ENCODE measurements around the gene F13B. TPM values are rescaled to one million over a fixed set of nuclear protein-coding genes. Genes with fewer than 3 reads are reported as not detected.
"Not testable (repeated sequence)": the region's sequence is repeated elsewhere in the genome, so short reads cannot be mapped to it uniquely, and the experiment has no call there.

Gene F13B
- total and polyA plus RNA-seq, 4 donors: not detected

- H3K27me3 ChIP-seq (ENCODE audit: control insufficient read depth in 1 of 2, insufficient read depth in 2 of 2, low read length in 1 of 2); H3K27ac ChIP-seq (ENCODE audit: low read depth in 1 of 2, low read length in 2 of 2); H3K4me3 ChIP-seq (ENCODE audit: low read length in 2 of 2); ATAC-seq (ENCODE audit: low FRiP score); H3K4me1 ChIP-seq (ENCODE audit: control insufficient read depth in 1 of 2, insufficient read depth in 2 of 2, low read length in 2 of 2); H3K9me3 ChIP-seq (ENCODE audit: control insufficient read depth, low read length); DNase-seq; intact Hi-C loops (cut with DNase I); H3K36me3 ChIP-seq (ENCODE audit: control insufficient read depth in 1 of 2, insufficient read depth in 2 of 2, low read length in 1 of 2): not testable (repeated sequence)
- 69 to 77% methylated on average over 6 of the region's 6 CpGs for WGBS, 2 donors
These were observed 32.3 kb downstream of the F13B start for GRCh38 chr1:197034631-197035339.

GRCh38 chr1:197029749-197030148, 37.3 kb downstream of the F13B start:
- Histone ChIP-seq H3K27ac (ENCODE audit: low read depth in 1 of 2, low read length in 2 of 2) (no peak overlapping the region), H3K36me3 (ENCODE audit: control insufficient read depth in 1 of 2, insufficient read depth in 2 of 2, low read length in 1 of 2) (no peaks in the 10 kb centered on the region)

GRCh38 chr1:197027359-197027758, 39.7 kb downstream of the F13B start:
- 87 to 88% methylated on average over 6 of the region's 6 CpGs for WGBS, 2 donors
- intact Hi-C loops (cut with DNase I): no loop called here
- no peaks in the 10 kb centered on the region for H3K36me3 ChIP-seq (ENCODE audit: control insufficient read depth in 1 of 2, insufficient read depth in 2 of 2, low read length in 1 of 2)

More at GRCh38 chr1:197029749-197030148, 37.3 kb downstream of the F13B start:
- Histone ChIP-seq H3K27me3 (ENCODE audit: control insufficient read depth in 1 of 2, insufficient read depth in 2 of 2, low read length in 1 of 2) (no peaks in the 10 kb centered on the region), H3K9me3 (ENCODE audit: control insufficient read depth, low read length) (no peaks in the 10 kb centered on the region), H3K4me3 (ENCODE audit: low read length in 2 of 2) (no peak overlapping the region), H3K4me1 (ENCODE audit: control insufficient read depth in 1 of 2, insufficient read depth in 2 of 2, low read length in 2 of 2) (no peaks in the 10 kb centered on the region)
- DNase-seq: no peak
- intact Hi-C loops (cut with DNase I): no loop called here
- ATAC-seq (ENCODE audit: low FRiP score): no peak

GRCh38 chr1:197024460-197024859, 42.6 kb downstream of the F13B start:
- intact Hi-C loops (cut with DNase I): no loop called here
- no peak for DNase-seq
- no peak for ATAC-seq (ENCODE audit: low FRiP score)

More at GRCh38 chr1:197027359-197027758, 39.7 kb downstream of the F13B start:
- ATAC-seq (ENCODE audit: low FRiP score): no peak
- Histone ChIP-seq H3K27me3 (ENCODE audit: control insufficient read depth in 1 of 2, insufficient read depth in 2 of 2, low read length in 1 of 2) (no peaks in the 10 kb centered on the region), H3K4me1 (ENCODE audit: control insufficient read depth in 1 of 2, insufficient read depth in 2 of 2, low read length in 2 of 2) (no peaks in the 10 kb centered on the region), H3K9me3 (ENCODE audit: control insufficient read depth, low read length) (no peaks in the 10 kb centered on the region), H3K4me3 (ENCODE audit: low read length in 2 of 2) (no peak overlapping the region), H3K27ac (ENCODE audit: low read depth in 1 of 2, low read length in 2 of 2) (no peak overlapping the region)
- DNase-seq: no peak

GRCh38 chr1:197021716-197022115, 45.3 kb downstream of the F13B start:
- Histone ChIP-seq H3K4me3 (ENCODE audit: low read length in 2 of 2) (no peak overlapping the region), H3K27me3 (ENCODE audit: control insufficient read depth in 1 of 2, insufficient read depth in 2 of 2, low read length in 1 of 2) (no peaks in the 10 kb centered on the region), H3K27ac (ENCODE audit: low read depth in 1 of 2, low read length in 2 of 2) (no peak overlapping the region), H3K9me3 (ENCODE audit: control insufficient read depth, low read length) (no peaks in the 10 kb centered on the region), H3K4me1 (ENCODE audit: control insufficient read depth in 1 of 2, insufficient read depth in 2 of 2, low read length in 2 of 2) (no peaks in the 10 kb centered on the region), H3K36me3 (ENCODE audit: control insufficient read depth in 1 of 2, insufficient read depth in 2 of 2, low read length in 1 of 2) (no peaks in the 10 kb centered on the region)
- ATAC-seq (ENCODE audit: low FRiP score) (no peak), DNase-seq (no peak)
- intact Hi-C loops (cut with DNase I): no loop called here
- 39 to 45% methylated on average over 4 of the region's 4 CpGs for WGBS, 2 donors

More at GRCh38 chr1:197024460-197024859, 42.6 kb downstream of the F13B start:
- Histone ChIP-seq H3K27ac (ENCODE audit: low read depth in 1 of 2, low read length in 2 of 2) (no peak overlapping the region), H3K4me1 (ENCODE audit: control insufficient read depth in 1 of 2, insufficient read depth in 2 of 2, low read length in 2 of 2) (no peaks in the 10 kb centered on the region), H3K27me3 (ENCODE audit: control insufficient read depth in 1 of 2, insufficient read depth in 2 of 2, low read length in 1 of 2) (no peaks in the 10 kb centered on the region), H3K9me3 (ENCODE audit: control insufficient read depth, low read length) (no peaks in the 10 kb centered on the region), H3K36me3 (ENCODE audit: control insufficient read depth in 1 of 2, insufficient read depth in 2 of 2, low read length in 1 of 2) (no peaks in the 10 kb centered on the region), H3K4me3 (ENCODE audit: low read length in 2 of 2) (no peak overlapping the region)
- WGBS, 2 donors: 87 to 90% methylated on average over 1 of the region's 1 CpG

- H3K27ac ChIP-seq (ENCODE audit: low read depth in 1 of 2, low read length in 2 of 2): no peak overlapping the region
- H3K27me3 ChIP-seq (ENCODE audit: control insufficient read depth in 1 of 2, insufficient read depth in 2 of 2, low read length in 1 of 2): no peaks in the 10 kb centered on the region
- H3K4me1 ChIP-seq (ENCODE audit: control insufficient read depth in 1 of 2, insufficient read depth in 2 of 2, low read length in 2 of 2): no peaks in the 10 kb centered on the region
- intact Hi-C loops (cut with DNase I): no loop called here
- no peaks in the 10 kb centered on the region for H3K9me3 ChIP-seq (ENCODE audit: control insufficient read depth, low read length)
- ATAC-seq (ENCODE audit: low FRiP score): no peak
- WGBS, 2 donors: 83 to 85% methylated on average over 8 of the region's 8 CpGs
- H3K36me3 ChIP-seq (ENCODE audit: control insufficient read depth in 1 of 2, insufficient read depth in 2 of 2, low read length in 1 of 2): no peaks in the 10 kb centered on the region
- DNase-seq: no peak
- H3K4me3 ChIP-seq (ENCODE audit: low read length in 2 of 2): no peak overlapping the region
These were observed 49.4 kb downstream of the F13B start for GRCh38 chr1:197017558-197018146.

GRCh38 chr1:197016751-197017150, 50.3 kb downstream of the F13B start:
- no peak for ATAC-seq (ENCODE audit: low FRiP score)
- WGBS, 2 donors: 89 to 95% methylated on average over 1 of the region's 1 CpG

GRCh38 chr1:197013234-197013633, 53.8 kb downstream of the F13B start:
- Histone ChIP-seq H3K36me3 (ENCODE audit: control insufficient read depth in 1 of 2, insufficient read depth in 2 of 2, low read length in 1 of 2) (no peaks in the 10 kb centered on the region), H3K4me1 (ENCODE audit: control insufficient read depth in 1 of 2, insufficient read depth in 2 of 2, low read length in 2 of 2) (no peaks in the 10 kb centered on the region), H3K27me3 (ENCODE audit: control insufficient read depth in 1 of 2, insufficient read depth in 2 of 2, low read length in 1 of 2) (no peaks in the 10 kb centered on the region), H3K4me3 (ENCODE audit: low read length in 2 of 2) (no peak overlapping the region), H3K9me3 (ENCODE audit: control insufficient read depth, low read length) (no peaks in the 10 kb centered on the region), H3K27ac (ENCODE audit: low read depth in 1 of 2, low read length in 2 of 2) (no peak overlapping the region)
- DNase-seq: no peak
- ATAC-seq (ENCODE audit: low FRiP score): no peak
- intact Hi-C loops (cut with DNase I): no loop called here
- WGBS, 2 donors: 95 to 96% methylated on average over 3 of the region's 3 CpGs

More at GRCh38 chr1:197016751-197017150, 50.3 kb downstream of the F13B start:
- Histone ChIP-seq H3K9me3 (ENCODE audit: control insufficient read depth, low read length) (no peaks in the 10 kb centered on the region), H3K4me1 (ENCODE audit: control insufficient read depth in 1 of 2, insufficient read depth in 2 of 2, low read length in 2 of 2) (no peaks in the 10 kb centered on the region), H3K27ac (ENCODE audit: low read depth in 1 of 2, low read length in 2 of 2) (no peak overlapping the region), H3K4me3 (ENCODE audit: low read length in 2 of 2) (no peak overlapping the region), H3K36me3 (ENCODE audit: control insufficient read depth in 1 of 2, insufficient read depth in 2 of 2, low read length in 1 of 2) (no peaks in the 10 kb centered on the region), H3K27me3 (ENCODE audit: control insufficient read depth in 1 of 2, insufficient read depth in 2 of 2, low read length in 1 of 2) (no peaks in the 10 kb centered on the region)
- intact Hi-C loops (cut with DNase I): no loop called here
- DNase-seq: no peak

- no peaks in the 10 kb centered on the region for H3K9me3 ChIP-seq (ENCODE audit: control insufficient read depth, low read length)
- DNase-seq: no peak
- intact Hi-C loops (cut with DNase I): no loop called here
- no peaks in the 10 kb centered on the region for H3K27me3 ChIP-seq (ENCODE audit: control insufficient read depth in 1 of 2, insufficient read depth in 2 of 2, low read length in 1 of 2)
- no peak for ATAC-seq (ENCODE audit: low FRiP score)
- 88 to 95% methylated on average over 1 of the region's 1 CpG for WGBS, 2 donors
- H3K4me3 ChIP-seq (ENCODE audit: low read length in 2 of 2): no peak overlapping the region
- no peaks in the 10 kb centered on the region for H3K4me1 ChIP-seq (ENCODE audit: control insufficient read depth in 1 of 2, insufficient read depth in 2 of 2, low read length in 2 of 2)
- H3K27ac ChIP-seq (ENCODE audit: low read depth in 1 of 2, low read length in 2 of 2): no peak overlapping the region
- H3K36me3 ChIP-seq (ENCODE audit: control insufficient read depth in 1 of 2, insufficient read depth in 2 of 2, low read length in 1 of 2): no peaks in the 10 kb centered on the region
These were observed 55.4 kb downstream of the F13B start for GRCh38 chr1:197011614-197012013.

Measured in aorta (tissue), 5 donors.